ENCODE data around the gene HEYL.

GRCh38 chr1:39613250-39613649 lies 26.2 kb downstream of the HEYL start:
- no peak for TF ChIP-seq EZH2phosphoT487 (IDR thresholded peaks at IDR 0.05; ENCODE audit: insufficient read depth, low read depth)
- TF ChIP-seq EZH2 (IDR thresholded peaks at IDR 0.05; ENCODE audit: insufficient read depth, poor library complexity, severe bottlenecking): no peak
